Activated CD8-positive, alpha-beta memory T cell treated with anti-CD3 and anti-CD28 coated beads, Interleukin-2, amount 50 U/mL, for 24 hours (primary cell): ENCODE measurements around the gene OLFML2A.
"Not testable (repeated sequence)": the region's sequence is repeated elsewhere in the genome, so short reads cannot be mapped to it uniquely, and the experiment has no call there.

Experiments used
- DNase-seq: peaks from one replicate; pipeline ENCODE4 v3.0.0-alpha.2; 2020; ENCODE audit errors: extremely low read depth

The OLFML2A gene

GRCh38 chr9:124776954-124777648, at the start of gene OLFML2A:
Gene OLFML2A (plus strand): TSS chr9:124777133. CDS start chr9:124777271, 138 bp downstream.
- DNase-seq, result no peak

- DNase-seq, result no peak
Measured at GRCh38 chr9:124730772-124731171, 46.2 kb upstream of the OLFML2A start.

DNA sequence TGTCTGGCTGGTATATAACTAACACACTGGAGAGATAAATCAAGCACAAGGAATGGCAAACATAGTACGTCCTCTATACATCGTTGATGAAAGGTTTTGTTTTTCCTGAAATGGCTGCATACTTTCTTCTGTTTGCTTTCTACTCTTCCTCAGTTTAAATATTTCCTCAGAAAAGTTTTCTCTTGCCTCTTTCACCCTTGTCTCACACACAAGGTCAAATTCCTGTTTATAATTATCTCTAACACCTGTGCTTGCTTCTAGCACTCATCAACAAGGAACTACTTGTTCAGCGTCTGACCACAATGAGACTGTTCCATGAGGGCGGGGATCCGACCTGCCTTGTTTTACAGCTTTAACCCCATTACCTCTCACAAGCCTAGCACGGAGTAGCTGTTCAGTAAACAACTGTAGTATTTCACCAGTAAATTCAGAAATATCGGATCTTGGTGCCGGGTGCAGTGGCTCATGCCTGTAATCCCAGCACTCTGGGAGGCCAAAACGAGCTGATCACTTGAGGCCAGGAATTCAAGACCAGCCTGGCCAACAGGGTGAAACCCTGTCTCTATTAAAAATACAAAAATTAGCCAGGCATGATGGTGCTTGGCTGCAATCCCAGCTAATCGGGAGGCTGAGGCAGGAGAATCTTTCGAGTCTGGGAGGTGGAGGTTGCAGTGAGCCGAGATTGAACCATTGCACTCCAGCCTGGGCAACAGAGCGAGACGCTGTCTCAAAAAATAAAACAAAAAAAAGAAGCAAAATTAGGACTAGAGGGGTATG, 42.8 kb upstream of the OLFML2A start:
- DNase-seq, result no peak

DNA sequence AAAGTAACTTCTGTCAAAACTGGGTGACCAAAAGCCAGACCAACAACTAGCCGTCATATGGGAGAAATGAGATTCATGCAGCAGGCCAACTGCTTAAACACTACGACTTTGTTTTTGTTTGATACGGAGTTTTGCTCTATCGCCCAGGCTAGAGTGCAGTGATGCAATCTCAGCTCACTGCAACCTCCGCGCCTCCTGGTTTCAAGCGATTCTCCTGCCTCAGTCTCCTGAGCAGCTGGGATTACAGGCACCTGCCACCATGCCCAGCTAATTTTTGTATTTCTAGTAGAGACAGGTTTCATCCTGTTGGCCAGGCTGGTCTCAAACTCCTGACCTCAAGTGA, 42.2 kb upstream of the OLFML2A start:
- not testable (repeated sequence) for DNase-seq

DNA sequence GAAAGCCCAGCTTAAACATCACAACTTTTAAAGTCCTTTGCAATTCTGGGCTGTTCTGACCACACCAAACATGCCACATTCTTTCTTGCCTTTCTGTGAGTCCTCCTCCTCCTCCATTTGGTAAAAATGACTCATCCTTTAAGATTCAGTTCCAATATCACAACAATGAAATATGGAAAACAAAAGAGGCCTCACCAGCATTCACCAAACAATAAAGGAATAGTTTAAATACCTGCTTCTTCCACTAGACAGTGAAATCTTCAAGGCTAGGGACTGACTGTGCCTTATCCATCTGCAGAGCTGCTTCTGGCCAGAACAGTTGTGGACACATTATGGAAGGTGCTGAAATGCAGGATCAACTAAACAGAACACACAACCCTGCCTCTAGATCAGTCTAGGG, 41.8 kb upstream of the OLFML2A start:
- no peak for DNase-seq

- not testable (repeated sequence) for DNase-seq
Measured at GRCh38 chr9:124738075-124738474, 38.9 kb upstream of the OLFML2A start.

- DNase-seq, result no peak
Measured at GRCh38 chr9:124739360-124739759, 37.6 kb upstream of the OLFML2A start.

DNA sequence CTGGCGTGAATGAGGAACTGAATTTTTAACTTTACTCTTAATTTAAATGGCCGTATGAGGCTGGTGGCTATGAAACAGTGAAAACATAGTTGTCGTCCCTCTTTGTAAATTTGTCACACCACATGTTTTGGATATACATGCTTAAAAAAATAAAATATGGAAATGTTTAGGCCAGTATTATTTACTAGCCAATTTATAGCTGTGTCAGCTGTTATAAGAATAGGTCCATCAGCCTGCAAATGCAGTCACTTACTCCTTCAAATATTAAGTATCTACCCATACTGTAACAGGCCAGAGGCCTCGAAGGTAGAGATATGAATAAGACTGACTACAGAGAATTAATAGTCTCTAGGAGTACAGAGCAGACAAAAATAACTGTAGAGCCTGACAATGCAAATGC, 35.8 kb upstream of the OLFML2A start:
- DNase-seq, result no peak

DNA sequence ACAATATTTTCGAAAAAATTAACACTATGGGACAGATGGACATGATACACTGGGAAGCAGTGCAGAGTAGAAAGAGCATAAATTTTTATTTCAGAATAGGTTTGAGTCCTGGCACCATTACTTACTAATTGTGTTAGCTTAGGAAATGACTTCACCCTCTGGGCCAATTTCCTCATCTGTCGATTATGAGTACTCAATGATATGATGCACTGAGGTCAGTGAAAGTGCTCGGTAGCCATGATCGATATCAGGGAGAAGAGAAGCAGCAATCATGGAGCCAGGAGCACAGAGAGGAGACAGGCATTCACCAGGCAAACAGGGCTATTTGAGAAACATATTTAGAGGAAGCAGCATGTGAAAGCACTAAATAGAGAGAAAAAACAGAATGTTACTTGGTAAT, 35.3 kb upstream of the OLFML2A start:
- DNase-seq, result no peak

DNA sequence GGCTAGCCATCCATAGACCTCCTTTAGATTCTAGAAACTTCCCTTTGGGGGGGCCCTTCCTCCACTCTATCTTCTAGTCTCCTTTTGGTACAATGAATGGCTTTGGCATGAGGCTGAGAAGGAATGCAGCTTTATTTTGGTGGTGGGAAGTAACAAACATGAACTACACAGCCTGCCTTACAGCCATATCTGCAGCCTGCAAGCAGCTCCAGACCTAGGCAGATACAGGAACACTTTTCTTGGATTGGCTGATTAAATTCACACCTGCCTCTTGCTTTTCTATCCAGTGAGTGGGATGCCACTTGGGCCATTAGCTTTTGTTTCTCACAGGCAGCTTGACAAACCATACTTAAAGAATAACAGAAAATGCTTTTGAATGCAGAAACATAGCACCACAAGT, 34.0 kb upstream of the OLFML2A start:
- DNase-seq, result no peak

- no peak for DNase-seq
Measured at GRCh38 chr9:124743686-124744348, 33.1 kb upstream of the OLFML2A start.

DNA sequence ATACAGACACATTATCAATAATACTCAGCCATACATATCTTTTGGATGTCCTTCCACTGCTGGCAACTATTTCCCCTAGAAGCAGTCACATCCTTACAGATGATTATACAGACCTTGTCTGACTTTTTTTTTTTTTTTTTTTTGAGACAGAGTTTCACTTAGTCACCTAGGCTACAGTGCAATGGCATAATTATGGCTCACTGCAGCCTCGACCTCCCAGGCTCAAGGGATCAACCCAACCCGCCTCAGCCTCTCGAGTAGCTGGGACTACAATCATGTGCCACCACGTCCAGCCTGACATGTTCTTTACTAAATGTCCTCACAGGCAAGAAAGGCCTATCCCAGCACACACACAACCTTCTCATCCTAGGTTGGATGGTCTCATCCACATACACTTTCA, 29.9 kb upstream of the OLFML2A start:
- DNase-seq, result no peak

DNA sequence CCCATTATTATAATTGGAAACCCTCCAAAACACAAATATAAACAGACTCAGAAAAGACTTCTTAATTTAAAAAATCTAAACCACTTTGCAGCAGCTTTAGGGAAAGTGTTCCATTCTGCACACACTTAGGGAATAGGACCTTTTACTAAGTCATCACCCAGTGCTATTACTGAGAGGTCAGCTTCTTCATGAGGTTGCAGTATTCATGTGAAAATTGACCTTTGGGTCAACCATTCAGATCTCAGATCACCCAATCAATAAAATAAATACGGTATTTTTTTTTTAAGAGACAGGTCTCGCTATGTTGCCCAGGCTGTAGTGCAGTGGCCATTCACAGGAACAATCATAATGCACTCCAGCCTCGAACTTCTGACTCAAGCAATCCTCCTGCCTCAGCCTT, 27.6 kb upstream of the OLFML2A start:
- no peak for DNase-seq

- no peak for DNase-seq
Measured at GRCh38 chr9:124749781-124750180, 27.2 kb upstream of the OLFML2A start.

GRCh38 chr9:124752967-124753366, 24.0 kb upstream of the OLFML2A start:
- DNase-seq, result no peak

DNA sequence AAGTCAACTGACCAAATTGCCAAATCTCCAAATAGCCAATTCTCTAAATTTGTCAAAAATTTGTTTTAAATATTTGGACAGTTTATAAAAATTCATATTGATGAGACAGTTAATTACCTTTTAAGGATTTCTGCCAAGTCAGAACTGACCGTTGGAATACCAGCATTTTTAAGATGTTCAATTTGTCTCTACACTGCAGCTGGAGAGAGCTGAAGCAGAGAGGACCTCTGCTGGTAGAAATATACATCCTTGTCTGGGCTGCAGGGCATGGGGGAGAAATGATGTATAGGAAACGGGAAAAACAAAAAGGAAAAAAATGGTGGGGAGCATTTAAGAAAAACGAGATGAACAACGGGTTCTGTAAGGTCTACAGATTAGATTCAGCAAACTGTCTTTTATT, 22.6 kb upstream of the OLFML2A start:
- no peak for DNase-seq

DNA sequence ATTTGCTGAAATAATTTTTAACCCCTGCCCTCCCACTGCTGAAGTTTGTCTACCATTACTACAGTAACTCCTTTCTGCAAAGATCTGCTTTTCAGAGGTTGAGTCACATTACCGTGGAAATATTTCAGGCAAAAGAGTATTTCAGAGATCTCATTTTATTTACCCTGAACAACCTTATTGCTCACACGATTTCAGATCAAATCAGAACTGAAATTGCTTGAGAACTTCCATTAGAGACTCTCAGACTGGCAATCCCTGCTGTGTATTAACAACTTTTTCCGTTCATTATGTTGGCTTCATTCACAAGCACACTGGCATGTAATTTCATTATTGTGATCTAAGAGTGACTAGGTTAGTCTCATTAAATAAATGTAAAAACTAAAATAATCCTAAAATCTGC, 21.9 kb upstream of the OLFML2A start:
- no peak for DNase-seq

DNA sequence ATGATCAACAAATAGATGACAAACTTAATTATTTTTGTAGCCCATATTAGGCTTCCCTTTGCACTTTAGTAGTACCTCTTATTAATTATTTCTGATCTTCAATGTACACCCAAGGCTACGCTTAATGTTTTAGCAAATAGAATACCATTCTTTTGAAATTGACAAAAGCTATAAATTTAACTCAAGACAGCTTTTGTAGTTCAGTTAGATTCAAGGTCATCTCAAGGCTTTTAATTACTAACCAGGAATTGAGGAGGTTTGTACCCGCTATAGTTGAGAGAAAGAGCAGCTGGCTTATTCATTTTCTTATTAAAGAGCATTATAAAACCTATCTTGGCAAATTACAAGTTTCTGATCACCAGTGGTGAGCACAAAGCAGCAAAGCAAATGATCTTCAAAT, 20.9 kb upstream of the OLFML2A start:
- no peak for DNase-seq

DNA sequence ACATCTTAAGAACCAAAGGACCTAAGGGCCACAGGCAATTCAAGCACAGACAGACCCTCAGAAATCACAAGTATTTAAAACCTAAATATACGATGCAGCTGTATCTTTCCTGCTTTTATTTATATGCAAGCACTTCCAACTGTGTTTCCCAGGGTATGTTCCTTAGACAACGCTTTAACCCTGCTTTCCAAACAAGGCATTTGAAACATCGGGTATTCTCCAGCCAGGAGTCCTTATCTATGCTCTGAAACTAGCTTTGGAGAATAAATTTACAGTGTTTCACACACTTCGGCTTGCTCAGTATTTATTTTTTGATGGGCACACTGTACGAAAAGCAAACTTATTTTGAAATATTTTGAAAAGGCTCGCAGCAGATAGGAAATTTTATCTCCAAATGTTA, 19.3 kb upstream of the OLFML2A start:
- no peak for DNase-seq

DNA sequence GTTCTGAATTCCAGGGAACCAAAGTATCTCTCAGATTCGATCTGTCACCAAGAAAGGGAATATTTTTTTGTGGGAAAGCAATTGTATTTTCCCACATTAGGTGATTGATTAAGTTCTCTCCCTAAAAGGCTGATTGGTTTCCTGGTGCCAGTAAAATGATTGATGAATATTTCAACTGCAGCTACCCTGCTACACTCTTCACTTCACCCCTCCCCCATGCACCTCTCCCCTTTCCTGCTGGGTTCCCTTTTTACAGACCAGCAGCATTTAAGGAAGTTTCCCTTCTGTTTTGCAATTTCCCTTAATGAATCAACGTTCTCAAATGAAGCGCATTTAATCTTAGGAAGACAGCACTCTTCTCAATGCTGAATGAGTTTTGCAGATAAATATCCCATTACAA, 18.9 kb upstream of the OLFML2A start:
- no peak for DNase-seq

DNA sequence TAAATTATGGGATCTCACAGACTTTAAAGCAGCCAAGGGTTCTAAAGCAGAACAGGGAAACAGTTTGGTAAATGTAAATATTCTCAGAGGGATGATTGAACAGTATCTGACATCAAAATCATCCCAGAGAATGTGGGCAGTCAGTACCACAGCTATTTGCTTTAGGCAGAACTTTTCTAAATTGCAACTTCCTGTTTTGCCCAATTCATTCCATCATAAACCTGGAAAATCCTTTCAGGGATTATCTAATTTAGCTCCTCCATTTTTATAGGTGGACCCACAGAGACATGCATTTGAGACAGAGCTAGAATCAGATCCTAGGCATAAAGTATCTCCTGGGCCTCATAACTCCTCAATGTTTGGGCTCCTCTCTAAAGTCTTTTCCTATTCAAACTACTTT, 18.2 kb upstream of the OLFML2A start:
- DNase-seq, result no peak

- DNase-seq, result no peak
Measured at GRCh38 chr9:124759327-124759726, 17.6 kb upstream of the OLFML2A start.

- no peak for DNase-seq
Measured at GRCh38 chr9:124760719-124761118, 16.2 kb upstream of the OLFML2A start.
